Brain microvascular endothelial cell (primary cell): ENCODE results near the gene ANKFY1.
A peak's percentile ranks its signal among the peaks of the same experiment; 100 is the strongest.
"Not testable (repeated sequence)": the region's sequence is repeated elsewhere in the genome, so short reads cannot be mapped to it uniquely, and the experiment has no call there.

Experiments
- DNase-seq: peaks from one replicate; pipeline ENCODE4 v3.0.0-alpha.2; 2020
- H3K27ac ChIP-seq: fragments of 250-450 bp; sonication (Bioruptor Pico); 2 replicates; pipeline ENCODE4 v1.5.1; 2020; ENCODE audit warnings: mild to moderate bottlenecking, moderate library complexity
- H3K27me3 ChIP-seq: fragments of 250-450 bp; sonication (Bioruptor Pico); replicated peaks from 2 replicates; pipeline ENCODE4 v1.5.1; 2020; ENCODE audit warnings: mild to moderate bottlenecking
- H3K36me3 ChIP-seq: fragments of 250-450 bp; sonication (Bioruptor Pico); replicated peaks from 2 replicates; pipeline ENCODE4 v1.5.1; 2020; ENCODE audit warnings: mild to moderate bottlenecking
- H3K4me3 ChIP-seq: 2 replicates; pipeline ENCODE4 v1.5.1; 2011; ENCODE audit warnings: low read depth, mild to moderate bottlenecking, control low read depth, low read length, moderate library complexity
- CTCF ChIP-seq: IDR thresholded peaks from 2 replicates; pipeline ENCODE4 v1.5.1; 2011; ENCODE audit warnings: low read depth, mild to moderate bottlenecking, moderate library complexity, low read length, control low read depth, inconsistent platforms; ENCODE audit errors: missing control alignments
- in situ Hi-C: cut with HindIII; loops from 2 replicates; pipeline ENCODE4 v1.10.0; 2017; ENCODE audit warnings: low sequenced_read_pairs, low pct_ligation_motif_present

ANKFY1 gene

GRCh38 chr17:4266550-4266949 lies 2.8 kb upstream of the ANKFY1 start:
- in situ Hi-C loops, result no loop called here
- Histone ChIP-seq H3K27me3 (no peaks in the 10 kb centered on the region), H3K4me3 (no peak overlapping the region), H3K27ac (no peak overlapping the region), H3K36me3 (peaks cover 13% of the 10 kb centered on the region)
- DNase-seq, result no peak
- TF ChIP-seq CTCF, result no peak

DNA sequence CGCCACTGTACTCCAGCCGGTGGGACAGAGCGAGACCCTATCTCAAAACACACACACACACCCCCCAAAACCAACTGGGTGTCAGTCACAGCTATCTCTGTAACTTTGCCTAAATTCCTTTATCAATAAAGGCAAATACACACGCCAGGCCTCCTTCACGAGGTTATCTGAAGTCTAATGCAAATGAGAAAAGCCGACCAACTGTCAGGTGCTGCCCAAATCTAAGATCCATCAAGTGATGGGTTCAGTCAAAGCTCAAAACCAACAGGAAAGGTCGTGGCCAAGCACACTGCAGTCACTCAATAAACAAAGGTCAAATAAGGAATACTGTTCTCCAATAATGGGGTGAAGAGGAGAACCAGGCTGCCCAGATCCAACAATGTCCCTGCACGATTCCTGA lies 1.1 kb downstream of the ANKFY1 start:
- DNase-seq, result no peak
- TF ChIP-seq CTCF, result no peak
- peak overlapping the region; percentile 95 for H3K4me3 ChIP-seq
- H3K27ac ChIP-seq, result peak overlapping the region; percentile 87
- peaks cover 3% of the 10 kb centered on the region for H3K36me3 ChIP-seq
- in situ Hi-C loops, result no loop called here
- H3K27me3 ChIP-seq, result no peaks in the 10 kb centered on the region

- no peak for TF ChIP-seq CTCF
- H3K36me3 ChIP-seq, result peaks cover 3% of the 10 kb centered on the region
- no peak overlapping the region for H3K4me3 ChIP-seq
- no peak for DNase-seq
- no peak overlapping the region for H3K27ac ChIP-seq
- H3K27me3 ChIP-seq, result no peaks in the 10 kb centered on the region
- in situ Hi-C loops, result no loop called here
These were observed 2.3 kb downstream of the ANKFY1 start for GRCh38 chr17:4261452-4261851.

DNA sequence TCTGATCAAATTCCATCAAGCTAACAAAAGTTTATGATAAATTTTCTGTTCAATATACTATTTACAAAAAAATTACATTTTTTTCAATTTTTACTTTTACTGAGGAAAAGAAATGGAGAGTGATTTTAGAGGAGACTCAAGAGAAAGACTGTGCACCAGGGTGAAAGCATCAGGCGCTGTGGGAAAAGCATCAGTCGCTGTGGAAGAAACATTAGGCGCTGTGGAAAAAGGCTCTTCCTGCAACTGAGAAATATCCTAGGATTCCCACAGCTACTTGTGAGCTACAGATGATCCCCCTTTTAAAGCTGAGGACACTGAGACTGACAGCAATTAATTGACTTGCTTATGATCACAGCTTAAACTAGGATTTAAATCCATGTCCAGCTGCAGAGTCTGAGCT lies 4.9 kb downstream of the ANKFY1 start:
- Histone ChIP-seq H3K4me3 (no peak overlapping the region), H3K27me3 (no peaks in the 10 kb centered on the region), H3K27ac (no peak overlapping the region), H3K36me3 (peaks cover 3% of the 10 kb centered on the region)
- TF ChIP-seq CTCF, result no peak
- in situ Hi-C loops, result no loop called here
- DNase-seq, result no peak

- in situ Hi-C loops, result no loop called here
- Histone ChIP-seq H3K36me3 (no peaks in the 10 kb centered on the region), H3K27me3 (no peaks in the 10 kb centered on the region), H3K4me3 (no peak overlapping the region), H3K27ac (no peak overlapping the region)
- DNase-seq, result peak; percentile 11
- no peak for TF ChIP-seq CTCF
These were observed 6.8 kb downstream of the ANKFY1 start for GRCh38 chr17:4256952-4257351.

GRCh38 chr17:4255271-4255670 lies 8.5 kb downstream of the ANKFY1 start:
- H3K27me3 ChIP-seq, H3K27ac ChIP-seq, H3K4me3 ChIP-seq, in situ Hi-C loops, H3K36me3 ChIP-seq, DNase-seq: not testable (repeated sequence)
